ENCODE results near the gene PTPRT. TPM values are rescaled to one million over a fixed set of nuclear protein-coding genes. Genes with fewer than 3 reads are reported as not detected.

Gene PTPRT
- total and polyA plus RNA-seq, 2 experiments from 2014 or later: not detected

DNA sequence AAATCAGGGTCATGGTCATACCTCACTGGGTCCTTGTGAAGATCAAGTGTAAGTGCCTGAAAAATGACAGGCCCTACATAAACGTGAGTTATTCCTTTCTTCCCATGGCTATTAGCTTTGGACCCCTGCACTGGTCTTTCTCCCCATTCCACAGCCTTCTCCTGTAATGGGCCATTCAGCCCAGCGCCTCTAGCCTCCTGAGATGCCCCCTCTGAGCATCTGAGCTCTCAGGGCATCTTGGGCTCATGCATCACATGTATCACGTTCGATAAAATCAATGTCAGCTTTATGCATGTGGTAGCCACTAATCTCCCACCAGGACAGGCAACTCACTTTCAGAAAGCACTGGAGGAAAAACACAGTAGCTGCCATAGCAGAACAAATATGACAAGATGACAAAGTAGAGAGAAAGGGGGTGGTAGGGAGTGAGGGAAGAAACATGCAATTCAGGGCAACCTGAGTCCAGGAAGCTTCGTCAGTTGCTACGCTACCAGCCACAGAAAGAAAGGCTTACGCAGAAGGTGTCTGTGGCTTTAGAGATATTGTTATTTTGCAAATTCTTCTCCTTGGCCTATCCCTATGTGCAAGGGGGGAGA is 498.8 kb downstream of the PTPRT start (continued):
- TF ChIP-seq, protein P1, sequence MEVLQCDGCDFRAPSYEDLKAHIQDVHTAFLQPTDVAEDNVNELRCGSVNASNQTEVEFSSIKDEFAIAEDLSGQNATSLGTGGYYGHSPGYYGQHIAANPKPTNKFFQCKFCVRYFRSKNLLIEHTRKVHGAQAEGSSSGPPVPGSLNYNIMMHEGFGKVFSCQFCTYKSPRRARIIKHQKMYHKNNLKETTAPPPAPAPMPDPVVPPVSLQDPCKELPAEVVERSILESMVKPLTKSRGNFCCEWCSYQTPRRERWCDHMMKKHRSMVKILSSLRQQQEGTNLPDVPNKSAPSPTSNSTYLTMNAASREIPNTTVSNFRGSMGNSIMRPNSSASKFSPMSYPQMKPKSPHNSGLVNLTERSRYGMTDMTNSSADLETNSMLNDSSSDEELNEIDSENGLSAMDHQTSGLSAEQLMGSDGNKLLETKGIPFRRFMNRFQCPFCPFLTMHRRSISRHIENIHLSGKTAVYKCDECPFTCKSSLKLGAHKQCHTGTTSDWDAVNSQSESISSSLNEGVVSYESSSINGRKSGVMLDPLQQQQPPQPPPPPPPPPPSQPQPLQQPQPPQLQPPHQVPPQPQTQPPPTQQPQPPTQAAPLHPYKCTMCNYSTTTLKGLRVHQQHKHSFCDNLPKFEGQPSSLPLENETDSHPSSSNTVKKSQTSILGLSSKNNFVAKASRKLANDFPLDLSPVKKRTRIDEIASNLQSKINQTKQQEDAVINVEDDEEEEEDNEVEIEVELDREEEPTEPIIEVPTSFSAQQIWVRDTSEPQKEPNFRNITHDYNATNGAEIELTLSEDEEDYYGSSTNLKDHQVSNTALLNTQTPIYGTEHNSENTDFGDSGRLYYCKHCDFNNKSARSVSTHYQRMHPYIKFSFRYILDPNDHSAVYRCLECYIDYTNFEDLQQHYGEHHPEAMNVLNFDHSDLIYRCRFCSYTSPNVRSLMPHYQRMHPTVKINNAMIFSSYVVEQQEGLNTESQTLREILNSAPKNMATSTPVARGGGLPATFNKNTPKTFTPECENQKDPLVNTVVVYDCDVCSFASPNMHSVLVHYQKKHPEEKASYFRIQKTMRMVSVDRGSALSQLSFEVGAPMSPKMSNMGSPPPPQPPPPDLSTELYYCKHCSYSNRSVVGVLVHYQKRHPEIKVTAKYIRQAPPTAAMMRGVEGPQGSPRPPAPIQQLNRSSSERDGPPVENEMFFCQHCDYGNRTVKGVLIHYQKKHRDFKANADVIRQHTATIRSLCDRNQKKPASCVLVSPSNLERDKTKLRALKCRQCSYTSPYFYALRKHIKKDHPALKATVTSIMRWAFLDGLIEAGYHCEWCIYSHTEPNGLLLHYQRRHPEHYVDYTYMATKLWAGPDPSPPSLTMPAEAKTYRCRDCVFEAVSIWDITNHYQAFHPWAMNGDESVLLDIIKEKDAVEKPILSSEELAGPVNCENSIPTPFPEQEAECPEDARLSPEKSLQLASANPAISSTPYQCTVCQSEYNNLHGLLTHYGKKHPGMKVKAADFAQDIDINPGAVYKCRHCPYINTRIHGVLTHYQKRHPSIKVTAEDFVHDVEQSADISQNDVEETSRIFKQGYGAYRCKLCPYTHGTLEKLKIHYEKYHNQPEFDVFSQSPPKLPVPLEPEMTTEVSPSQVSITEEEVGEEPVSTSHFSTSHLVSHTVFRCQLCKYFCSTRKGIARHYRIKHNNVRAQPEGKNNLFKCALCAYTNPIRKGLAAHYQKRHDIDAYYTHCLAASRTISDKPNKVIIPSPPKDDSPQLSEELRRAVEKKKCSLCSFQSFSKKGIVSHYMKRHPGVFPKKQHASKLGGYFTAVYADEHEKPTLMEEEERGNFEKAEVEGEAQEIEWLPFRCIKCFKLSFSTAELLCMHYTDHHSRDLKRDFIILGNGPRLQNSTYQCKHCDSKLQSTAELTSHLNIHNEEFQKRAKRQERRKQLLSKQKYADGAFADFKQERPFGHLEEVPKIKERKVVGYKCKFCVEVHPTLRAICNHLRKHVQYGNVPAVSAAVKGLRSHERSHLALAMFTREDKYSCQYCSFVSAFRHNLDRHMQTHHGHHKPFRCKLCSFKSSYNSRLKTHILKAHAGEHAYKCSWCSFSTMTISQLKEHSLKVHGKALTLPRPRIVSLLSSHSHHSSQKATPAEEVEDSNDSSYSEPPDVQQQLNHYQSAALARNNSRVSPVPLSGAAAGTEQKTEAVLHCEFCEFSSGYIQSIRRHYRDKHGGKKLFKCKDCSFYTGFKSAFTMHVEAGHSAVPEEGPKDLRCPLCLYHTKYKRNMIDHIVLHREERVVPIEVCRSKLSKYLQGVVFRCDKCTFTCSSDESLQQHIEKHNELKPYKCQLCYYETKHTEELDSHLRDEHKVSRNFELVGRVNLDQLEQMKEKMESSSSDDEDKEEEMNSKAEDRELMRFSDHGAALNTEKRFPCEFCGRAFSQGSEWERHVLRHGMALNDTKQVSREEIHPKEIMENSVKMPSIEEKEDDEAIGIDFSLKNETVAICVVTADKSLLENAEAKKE (CRISPR knock-in tag; IDR thresholded peaks at IDR 0.05): no peak
- TF ChIP-seq EZH2phosphoT487 (IDR thresholded peaks at IDR 0.05; ENCODE audit: unreplicated experiment) (no peak), JUNB (IDR thresholded peaks at IDR 0.05; ENCODE audit: unreplicated experiment) (no peak)
- TF ChIP-seq, protein P2, sequence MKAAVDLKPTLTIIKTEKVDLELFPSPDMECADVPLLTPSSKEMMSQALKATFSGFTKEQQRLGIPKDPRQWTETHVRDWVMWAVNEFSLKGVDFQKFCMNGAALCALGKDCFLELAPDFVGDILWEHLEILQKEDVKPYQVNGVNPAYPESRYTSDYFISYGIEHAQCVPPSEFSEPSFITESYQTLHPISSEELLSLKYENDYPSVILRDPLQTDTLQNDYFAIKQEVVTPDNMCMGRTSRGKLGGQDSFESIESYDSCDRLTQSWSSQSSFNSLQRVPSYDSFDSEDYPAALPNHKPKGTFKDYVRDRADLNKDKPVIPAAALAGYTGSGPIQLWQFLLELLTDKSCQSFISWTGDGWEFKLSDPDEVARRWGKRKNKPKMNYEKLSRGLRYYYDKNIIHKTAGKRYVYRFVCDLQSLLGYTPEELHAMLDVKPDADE (IDR thresholded peaks at IDR 0.05): no peak
- TF ChIP-seq, protein P3, sequence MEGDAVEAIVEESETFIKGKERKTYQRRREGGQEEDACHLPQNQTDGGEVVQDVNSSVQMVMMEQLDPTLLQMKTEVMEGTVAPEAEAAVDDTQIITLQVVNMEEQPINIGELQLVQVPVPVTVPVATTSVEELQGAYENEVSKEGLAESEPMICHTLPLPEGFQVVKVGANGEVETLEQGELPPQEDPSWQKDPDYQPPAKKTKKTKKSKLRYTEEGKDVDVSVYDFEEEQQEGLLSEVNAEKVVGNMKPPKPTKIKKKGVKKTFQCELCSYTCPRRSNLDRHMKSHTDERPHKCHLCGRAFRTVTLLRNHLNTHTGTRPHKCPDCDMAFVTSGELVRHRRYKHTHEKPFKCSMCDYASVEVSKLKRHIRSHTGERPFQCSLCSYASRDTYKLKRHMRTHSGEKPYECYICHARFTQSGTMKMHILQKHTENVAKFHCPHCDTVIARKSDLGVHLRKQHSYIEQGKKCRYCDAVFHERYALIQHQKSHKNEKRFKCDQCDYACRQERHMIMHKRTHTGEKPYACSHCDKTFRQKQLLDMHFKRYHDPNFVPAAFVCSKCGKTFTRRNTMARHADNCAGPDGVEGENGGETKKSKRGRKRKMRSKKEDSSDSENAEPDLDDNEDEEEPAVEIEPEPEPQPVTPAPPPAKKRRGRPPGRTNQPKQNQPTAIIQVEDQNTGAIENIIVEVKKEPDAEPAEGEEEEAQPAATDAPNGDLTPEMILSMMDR (conservative IDR thresholded peaks at IDR 0.05; ENCODE audit: low read depth in 2 of 2): no peak

DNA sequence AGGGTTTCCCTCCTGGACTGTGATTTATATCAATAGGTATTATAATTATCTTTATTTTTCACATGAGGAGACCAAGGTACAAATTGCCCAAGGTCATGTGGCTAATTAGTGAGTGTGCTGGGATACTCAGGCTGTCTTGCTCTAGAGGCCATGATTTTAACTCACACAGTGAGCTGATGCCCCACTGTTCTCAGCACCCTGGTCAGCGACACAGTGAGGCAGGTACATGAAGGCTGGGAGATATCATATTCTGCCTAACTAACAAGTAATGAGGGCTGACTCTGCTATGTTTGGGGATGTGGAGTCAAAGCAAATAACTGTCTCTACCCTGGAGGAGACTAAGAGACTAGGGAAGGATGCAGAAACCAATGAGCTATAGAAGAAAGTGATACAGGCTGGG is 501.1 kb downstream of the PTPRT start:
- H3K36me3 ChIP-seq (ENCODE audit: insufficient read depth): peaks cover 4% of the 10 kb centered on the region; the same call in 1 of the 2 replicates
- H3K4me1 Mint-ChIP-seq: no peaks in the 10 kb centered on the region
- no peaks in the 10 kb centered on the region for H3K79me2 ChIP-seq (replicated peaks; ENCODE audit: insufficient read depth)
- no peaks in the 10 kb centered on the region for H3F3A ChIP-seq (replicated peaks; ENCODE audit: low read depth)
- DNase-seq (ENCODE audit: low spot score) (no peak), ATAC-seq (no peak)
- no peak overlapping the region for H3K4me2 ChIP-seq
- peaks cover 93% of the 10 kb centered on the region for H3K9me3 Mint-ChIP-seq
- H3K4me3 Mint-ChIP-seq: no peak overlapping the region
- H3K27ac Mint-ChIP-seq: no peak overlapping the region
- peaks cover 3% of the 10 kb centered on the region for H3K27me3 Mint-ChIP-seq (ENCODE audit: insufficient read depth, low read depth, poor library complexity)
- H3K4me3 ChIP-seq: no peak overlapping the region
- peaks cover 27% of the 10 kb centered on the region for H3K36me3 Mint-ChIP-seq (ENCODE audit: low read depth)
- H3K27me3 ChIP-seq (ENCODE audit: insufficient read depth): no peaks in the 10 kb centered on the region
- no peaks in the 10 kb centered on the region for H3K4me1 ChIP-seq (ENCODE audit: insufficient read depth)
- no peak overlapping the region for H2AFZ ChIP-seq
- H3K27ac ChIP-seq (ENCODE audit: low read depth): no peak overlapping the region
- H3K9me2 ChIP-seq (ENCODE audit: insufficient read depth): no peaks in the 10 kb centered on the region
- H4K20me1 ChIP-seq (replicated peaks; ENCODE audit: insufficient read depth): no peaks in the 10 kb centered on the region
- no peak for TF ChIP-seq NANOG (IDR thresholded peaks at IDR 0.05; ENCODE audit: borderline replicate concordance)
- no peak for TF ChIP-seq EZH2 (IDR thresholded peaks at IDR 0.05; ENCODE audit: low read depth, unreplicated experiment)
- TF ChIP-seq EZH2phosphoT487 (IDR thresholded peaks at IDR 0.05; ENCODE audit: unreplicated experiment): no peak
- TF ChIP-seq, protein P4, sequence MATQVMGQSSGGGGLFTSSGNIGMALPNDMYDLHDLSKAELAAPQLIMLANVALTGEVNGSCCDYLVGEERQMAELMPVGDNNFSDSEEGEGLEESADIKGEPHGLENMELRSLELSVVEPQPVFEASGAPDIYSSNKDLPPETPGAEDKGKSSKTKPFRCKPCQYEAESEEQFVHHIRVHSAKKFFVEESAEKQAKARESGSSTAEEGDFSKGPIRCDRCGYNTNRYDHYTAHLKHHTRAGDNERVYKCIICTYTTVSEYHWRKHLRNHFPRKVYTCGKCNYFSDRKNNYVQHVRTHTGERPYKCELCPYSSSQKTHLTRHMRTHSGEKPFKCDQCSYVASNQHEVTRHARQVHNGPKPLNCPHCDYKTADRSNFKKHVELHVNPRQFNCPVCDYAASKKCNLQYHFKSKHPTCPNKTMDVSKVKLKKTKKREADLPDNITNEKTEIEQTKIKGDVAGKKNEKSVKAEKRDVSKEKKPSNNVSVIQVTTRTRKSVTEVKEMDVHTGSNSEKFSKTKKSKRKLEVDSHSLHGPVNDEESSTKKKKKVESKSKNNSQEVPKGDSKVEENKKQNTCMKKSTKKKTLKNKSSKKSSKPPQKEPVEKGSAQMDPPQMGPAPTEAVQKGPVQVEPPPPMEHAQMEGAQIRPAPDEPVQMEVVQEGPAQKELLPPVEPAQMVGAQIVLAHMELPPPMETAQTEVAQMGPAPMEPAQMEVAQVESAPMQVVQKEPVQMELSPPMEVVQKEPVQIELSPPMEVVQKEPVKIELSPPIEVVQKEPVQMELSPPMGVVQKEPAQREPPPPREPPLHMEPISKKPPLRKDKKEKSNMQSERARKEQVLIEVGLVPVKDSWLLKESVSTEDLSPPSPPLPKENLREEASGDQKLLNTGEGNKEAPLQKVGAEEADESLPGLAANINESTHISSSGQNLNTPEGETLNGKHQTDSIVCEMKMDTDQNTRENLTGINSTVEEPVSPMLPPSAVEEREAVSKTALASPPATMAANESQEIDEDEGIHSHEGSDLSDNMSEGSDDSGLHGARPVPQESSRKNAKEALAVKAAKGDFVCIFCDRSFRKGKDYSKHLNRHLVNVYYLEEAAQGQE (IDR thresholded peaks at IDR 0.05; ENCODE audit: unreplicated experiment): no peak
- TF ChIP-seq ZNF114 (CRISPR knock-in tag; IDR thresholded peaks at IDR 0.05): no peak
- TF ChIP-seq JUNB (IDR thresholded peaks at IDR 0.05; ENCODE audit: unreplicated experiment): no peak
- TF ChIP-seq, protein P2 (IDR thresholded peaks at IDR 0.05): no peak
- no peak for TF ChIP-seq ZNF331 (CRISPR knock-in tag; IDR thresholded peaks at IDR 0.05; ENCODE audit: low read depth)
